Natural killer cell (primary cell): Measurements from ENCODE around the gene ABCB7. TPM values are rescaled to one million over a fixed set of nuclear protein-coding genes. Genes with fewer than 3 reads are reported as not detected.
"Not testable (repeated sequence)": the region's sequence is repeated elsewhere in the genome, so short reads cannot be mapped to it uniquely, and the experiment has no call there.

Experiments used
- ATAC-seq, 3 donors: fragments of 150-1000 bp in 2 of 3; fragments of 200-7000 bp in 1 of 3; cut with Tn5 transposase; 1 replicate in 1 of 3; 2 replicates in 2 of 3; pipeline ENCODE4 v1.10.0; 2021; ENCODE audit warnings: mild to moderate bottlenecking in 2 of 3, moderate library complexity in 2 of 3
- DNase-seq, 2 donors: peaks; one replicate each; pipeline versions ENCODE4 v3.0.0 to v3.0.0-alpha.2; 2013 to 2021; ENCODE audit warnings: mixed read lengths in 1 of 2
- H3K27ac ChIP-seq: one replicate; pipeline ENCODE4 v1.5.1; 2013; ENCODE audit warnings: mild to moderate bottlenecking, low read length
- H3K27me3 ChIP-seq: one replicate; pipeline ENCODE4 v1.6.1; 2013; ENCODE audit warnings: low read length; ENCODE audit not compliant: control insufficient read depth, insufficient read depth
- H3K36me3 ChIP-seq: one replicate; pipeline ENCODE4 v1.6.1; 2013; ENCODE audit warnings: low read length; ENCODE audit not compliant: control insufficient read depth, insufficient read depth
- H3K4me1 ChIP-seq: one replicate; pipeline ENCODE4 v1.6.1; 2013; ENCODE audit warnings: low read length; ENCODE audit not compliant: control insufficient read depth, insufficient read depth
- H3K4me3 ChIP-seq: one replicate; pipeline ENCODE4 v1.5.1; 2013; ENCODE audit warnings: low read length
- H3K9me3 ChIP-seq: one replicate; pipeline ENCODE4 v1.6.1; 2013; ENCODE audit warnings: low read length; ENCODE audit not compliant: control insufficient read depth, insufficient read depth
- H3K27ac Mint-ChIP-seq, 2 donors: one replicate each; pipeline ENCODE4 v1.8.0; 2022; ENCODE audit warnings: mild to moderate bottlenecking in 2 of 2, mixed read lengths in 2 of 2, moderate library complexity in 1 of 2
- H3K27me3 Mint-ChIP-seq, 2 donors: one replicate each; pipeline ENCODE4 v1.8.0; 2022; ENCODE audit warnings: low read depth in 2 of 2, mixed read lengths in 2 of 2
- H3K36me3 Mint-ChIP-seq: one replicate; pipeline ENCODE4 v1.8.0; 2022; ENCODE audit warnings: mixed read lengths
- H3K4me1 Mint-ChIP-seq, 2 donors: one replicate each; pipeline ENCODE4 v1.8.0; 2022; ENCODE audit warnings: mixed read lengths in 2 of 2
- H3K4me3 Mint-ChIP-seq: one replicate; pipeline ENCODE4 v1.8.0; 2022; ENCODE audit warnings: mild to moderate bottlenecking, moderate library complexity, mixed read lengths
- H3K9me3 Mint-ChIP-seq, 2 donors: one replicate each; pipeline ENCODE4 v1.8.0; 2022; ENCODE audit warnings: mixed read lengths in 2 of 2
- WGBS: methylation state at CpG from one replicate; pipeline ENCODE4 v1.1.7; 2013; ENCODE audit warnings: missing lambda C conversion rate; ENCODE audit not compliant: insufficient coverage; 5-methylcytosine and 5-hydroxymethylcytosine counted together
- intact Hi-C: fragments of 100-400 bp; cut with micrococcal nuclease; formaldehyde crosslinking; loops from one replicate; pipeline ENCODE4 v1.14.2; 2022
- total RNA-seq, 4 donors: library from RNA; stranded (reverse); fragments of 120-200 nt in 1 of 4; gene quantifications; one replicate each; pipeline versions ENCODE4 v1.2.3 to v1.2.4, GENCODE V29; 2013 to 2022
- TF ChIP-seq, protein P1 (sequence below): fragments of 200-600 bp; IDR thresholded peaks from one replicate; pipeline ENCODE4 v1.8.0; 2022; ENCODE audit warnings: antibody characterized with exemption

Gene ABCB7
- total RNA-seq, 3 donors from 2014 or later (not counting 1 experiment from before 2014, with no cell fraction given): 17.9 to 26.8 (median 20.4) TPM

DNA sequence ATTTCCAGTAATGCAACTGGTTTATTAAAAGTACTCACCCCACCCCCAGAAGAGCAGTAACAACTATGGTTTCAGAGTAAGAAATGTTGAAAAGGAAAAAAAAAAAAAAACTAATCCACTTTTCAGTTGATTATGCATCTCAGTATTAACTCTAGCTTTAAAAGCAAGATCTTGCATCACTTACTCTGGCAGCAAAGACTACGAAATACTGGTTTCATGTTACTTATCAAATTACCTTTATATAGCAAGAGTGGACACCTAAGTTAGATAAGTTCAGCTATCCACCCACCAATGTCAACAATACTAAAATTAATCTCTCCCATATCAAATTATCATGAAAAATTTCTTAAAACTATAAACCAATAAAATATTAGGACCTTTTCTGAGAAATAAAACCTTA, 105.0 kb downstream of the ABCB7 start:
- Histone ChIP-seq H3K36me3 (no peaks in the 10 kb centered on the region), H3K27ac (no peak overlapping the region), H3K4me3 (no peak overlapping the region), H3K27me3 (no peaks in the 10 kb centered on the region), H3K9me3 (no peaks in the 10 kb centered on the region), H3K4me1 (no peaks in the 10 kb centered on the region)
- no peaks in the 10 kb centered on the region for H3K27me3 Mint-ChIP-seq
- no peak overlapping the region for H3K4me3 Mint-ChIP-seq
- TF ChIP-seq, protein P1, sequence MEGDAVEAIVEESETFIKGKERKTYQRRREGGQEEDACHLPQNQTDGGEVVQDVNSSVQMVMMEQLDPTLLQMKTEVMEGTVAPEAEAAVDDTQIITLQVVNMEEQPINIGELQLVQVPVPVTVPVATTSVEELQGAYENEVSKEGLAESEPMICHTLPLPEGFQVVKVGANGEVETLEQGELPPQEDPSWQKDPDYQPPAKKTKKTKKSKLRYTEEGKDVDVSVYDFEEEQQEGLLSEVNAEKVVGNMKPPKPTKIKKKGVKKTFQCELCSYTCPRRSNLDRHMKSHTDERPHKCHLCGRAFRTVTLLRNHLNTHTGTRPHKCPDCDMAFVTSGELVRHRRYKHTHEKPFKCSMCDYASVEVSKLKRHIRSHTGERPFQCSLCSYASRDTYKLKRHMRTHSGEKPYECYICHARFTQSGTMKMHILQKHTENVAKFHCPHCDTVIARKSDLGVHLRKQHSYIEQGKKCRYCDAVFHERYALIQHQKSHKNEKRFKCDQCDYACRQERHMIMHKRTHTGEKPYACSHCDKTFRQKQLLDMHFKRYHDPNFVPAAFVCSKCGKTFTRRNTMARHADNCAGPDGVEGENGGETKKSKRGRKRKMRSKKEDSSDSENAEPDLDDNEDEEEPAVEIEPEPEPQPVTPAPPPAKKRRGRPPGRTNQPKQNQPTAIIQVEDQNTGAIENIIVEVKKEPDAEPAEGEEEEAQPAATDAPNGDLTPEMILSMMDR: no peak
- no peaks in the 10 kb centered on the region for H3K9me3 Mint-ChIP-seq
- H3K4me1 Mint-ChIP-seq: no peaks in the 10 kb centered on the region
- 100% methylated on average over 1 of the region's 1 CpG for WGBS
- H3K27ac Mint-ChIP-seq: no peak overlapping the region
- H3K36me3 Mint-ChIP-seq: peaks cover 7% of the 10 kb centered on the region
- intact Hi-C loops: no loop called here
- DNase-seq (no peak), ATAC-seq (no peak)

DNA sequence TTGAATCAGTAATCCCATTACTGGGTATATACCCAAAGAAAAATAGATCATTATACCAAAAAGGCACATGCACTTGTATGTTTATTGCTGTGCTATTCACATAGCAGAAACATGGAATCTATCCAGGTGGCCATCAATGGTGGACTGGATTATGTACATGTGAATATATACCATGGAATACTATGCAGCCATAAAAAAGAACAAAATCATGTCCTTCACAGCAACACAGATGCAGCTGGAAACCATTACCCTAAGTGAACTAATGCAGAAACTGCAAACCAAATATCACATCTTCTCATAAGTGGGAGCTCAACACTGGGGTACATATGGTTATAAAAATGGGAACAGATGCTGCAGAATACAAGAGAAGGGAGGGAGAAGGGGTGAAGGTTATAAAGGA, 110.7 kb downstream of the ABCB7 start:
- Histone ChIP-seq H3K4me1 (no peaks in the 10 kb centered on the region), H3K9me3 (no peaks in the 10 kb centered on the region), H3K27ac (no peak overlapping the region), H3K36me3 (no peaks in the 10 kb centered on the region), H3K4me3 (no peak overlapping the region), H3K27me3 (no peaks in the 10 kb centered on the region)
- DNase-seq (no peak), ATAC-seq (no peak)
- TF ChIP-seq, protein P1: no peak
- no peaks in the 10 kb centered on the region for H3K9me3 Mint-ChIP-seq
- H3K4me1 Mint-ChIP-seq: no peaks in the 10 kb centered on the region
- no peak overlapping the region for H3K27ac Mint-ChIP-seq
- no peaks in the 10 kb centered on the region for H3K27me3 Mint-ChIP-seq
- no peak overlapping the region for H3K4me3 Mint-ChIP-seq
- intact Hi-C loops: no loop called here
- H3K36me3 Mint-ChIP-seq: peaks cover 7% of the 10 kb centered on the region

DNA sequence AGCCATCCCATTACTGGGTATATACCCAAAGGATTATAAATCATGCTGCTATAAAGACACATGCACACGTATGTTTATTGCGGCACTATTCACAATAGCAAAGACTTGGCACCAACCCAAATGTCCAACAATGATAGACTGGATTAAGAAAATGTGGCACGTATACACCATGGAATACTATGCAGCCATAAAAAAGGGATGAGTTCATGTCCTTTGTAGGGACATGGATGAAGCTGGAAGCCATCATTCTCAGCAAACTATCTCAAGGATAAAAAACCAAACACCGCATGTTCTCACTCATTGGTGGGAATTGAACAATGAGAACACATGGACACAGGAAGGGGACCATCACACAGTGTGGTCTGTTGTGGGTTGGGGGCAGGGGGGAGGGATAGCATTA, 111.9 kb downstream of the ABCB7 start:
- intact Hi-C loops, H3K27me3 Mint-ChIP-seq, H3K36me3 Mint-ChIP-seq, H3K27ac Mint-ChIP-seq, ATAC-seq, H3K4me3 Mint-ChIP-seq, H3K4me3 ChIP-seq, H3K27ac ChIP-seq, H3K36me3 ChIP-seq, H3K27me3 ChIP-seq, DNase-seq, H3K9me3 Mint-ChIP-seq, H3K4me1 ChIP-seq, H3K9me3 ChIP-seq, H3K4me1 Mint-ChIP-seq: not testable (repeated sequence)
- WGBS: 83% methylated on average over 1 of the region's 4 CpGs

DNA sequence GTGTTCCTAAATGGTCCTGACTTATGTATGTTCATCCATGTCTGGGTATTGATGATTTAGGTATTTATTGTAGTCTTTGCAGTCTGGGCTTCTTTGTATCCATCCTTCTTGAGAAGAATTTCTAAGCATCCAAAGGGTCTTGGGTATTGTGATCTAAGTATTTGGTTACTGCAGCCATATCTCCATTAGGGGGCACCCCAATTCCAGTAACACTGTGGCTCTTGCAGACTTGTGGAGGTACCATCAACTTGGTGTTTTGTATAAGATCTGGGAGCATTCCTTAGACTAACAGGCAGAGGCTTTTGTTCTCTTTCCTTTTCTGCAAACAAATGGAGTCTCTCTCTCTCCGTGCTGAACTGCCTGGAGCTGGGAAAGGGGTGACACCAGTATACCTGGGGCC, 117.2 kb downstream of the ABCB7 start:
- Histone ChIP-seq H3K27me3 (no peaks in the 10 kb centered on the region), H3K4me3 (no peak overlapping the region), H3K4me1 (no peaks in the 10 kb centered on the region), H3K9me3 (peaks cover 5% of the 10 kb centered on the region), H3K27ac (no peak overlapping the region), H3K36me3 (no peaks in the 10 kb centered on the region)
- TF ChIP-seq, protein P1: no peak
- peak in 1 of 2 donors; percentile 26 for DNase-seq
- intact Hi-C loops: no loop called here
- Mint-ChIP-seq H3K27me3 (no peaks in the 10 kb centered on the region), H3K9me3 (peaks cover 3 to 13% of the 10 kb centered on the region in 2 donors), H3K4me1 (no peaks in the 10 kb centered on the region), H3K4me3 (no peak overlapping the region), H3K36me3 (peaks cover 7% of the 10 kb centered on the region), H3K27ac (no peak overlapping the region)
- ATAC-seq: no peak
- WGBS: 44% methylated on average over 1 of the region's 1 CpG

Other genes with a start within 250 kb of the ABCB7 start
- under 1 TPM; 0.02 to 0.08 (median 0.05) TPM for gene NEXMIF, start 230.8 kb downstream of the ABCB7 start, total RNA-seq
- gene UPRT, start 117.8 kb upstream of the ABCB7 start, total RNA-seq: 10 to 100 TPM; 23.3 to 25.6 (median 24.4) TPM